GM12864 (cell line): Measurements from ENCODE around the gene TRAPPC5.

Source experiments
- DNase-seq: peaks from one replicate; pipeline ENCODE4 v3.0.0-alpha.2; 2011; ENCODE audit warnings: low read depth
- H3K4me3 ChIP-seq: 2 replicates; pipeline ENCODE4 v1.5.1; 2011; ENCODE audit warnings: mild to moderate bottlenecking, low read depth, low read length, control low read depth
- TF ChIP-seq, protein P1 (sequence below): IDR thresholded peaks from 2 replicates; pipeline ENCODE4 v1.5.1; 2011; ENCODE audit warnings: low read depth, mild to moderate bottlenecking, moderate library complexity, low read length, control low read depth, inconsistent platforms; ENCODE audit errors: missing control alignments

TRAPPC5 gene

DNA sequence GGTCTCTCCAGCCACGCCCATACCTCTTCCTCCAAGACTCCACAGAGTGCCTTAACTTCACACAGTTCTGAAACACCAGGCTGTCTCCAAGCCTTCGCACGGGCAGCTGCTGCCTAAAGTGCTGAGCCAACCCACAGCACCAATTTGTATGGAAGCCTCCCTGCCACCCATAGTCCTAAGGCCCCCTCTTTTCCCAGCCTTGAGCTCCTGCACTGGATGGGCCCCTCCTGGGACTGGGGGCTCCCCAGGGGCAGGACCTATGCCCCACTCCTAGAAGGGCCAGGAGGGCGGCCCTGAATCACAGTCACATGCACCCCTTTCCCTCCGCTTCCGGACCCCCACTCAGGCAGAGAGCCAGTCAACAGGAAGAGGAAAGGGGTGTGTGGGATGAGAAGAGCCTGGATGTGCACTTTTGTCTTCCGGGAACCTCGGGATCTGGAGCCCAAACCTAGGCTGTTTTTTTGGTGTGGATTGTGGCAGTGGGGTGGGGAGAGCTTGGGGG, 26.4 kb downstream of the TRAPPC5 start:
- TF ChIP-seq, protein P1, sequence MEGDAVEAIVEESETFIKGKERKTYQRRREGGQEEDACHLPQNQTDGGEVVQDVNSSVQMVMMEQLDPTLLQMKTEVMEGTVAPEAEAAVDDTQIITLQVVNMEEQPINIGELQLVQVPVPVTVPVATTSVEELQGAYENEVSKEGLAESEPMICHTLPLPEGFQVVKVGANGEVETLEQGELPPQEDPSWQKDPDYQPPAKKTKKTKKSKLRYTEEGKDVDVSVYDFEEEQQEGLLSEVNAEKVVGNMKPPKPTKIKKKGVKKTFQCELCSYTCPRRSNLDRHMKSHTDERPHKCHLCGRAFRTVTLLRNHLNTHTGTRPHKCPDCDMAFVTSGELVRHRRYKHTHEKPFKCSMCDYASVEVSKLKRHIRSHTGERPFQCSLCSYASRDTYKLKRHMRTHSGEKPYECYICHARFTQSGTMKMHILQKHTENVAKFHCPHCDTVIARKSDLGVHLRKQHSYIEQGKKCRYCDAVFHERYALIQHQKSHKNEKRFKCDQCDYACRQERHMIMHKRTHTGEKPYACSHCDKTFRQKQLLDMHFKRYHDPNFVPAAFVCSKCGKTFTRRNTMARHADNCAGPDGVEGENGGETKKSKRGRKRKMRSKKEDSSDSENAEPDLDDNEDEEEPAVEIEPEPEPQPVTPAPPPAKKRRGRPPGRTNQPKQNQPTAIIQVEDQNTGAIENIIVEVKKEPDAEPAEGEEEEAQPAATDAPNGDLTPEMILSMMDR: no peak
- DNase-seq: no peak
- no peak overlapping the region for H3K4me3 ChIP-seq

DNA sequence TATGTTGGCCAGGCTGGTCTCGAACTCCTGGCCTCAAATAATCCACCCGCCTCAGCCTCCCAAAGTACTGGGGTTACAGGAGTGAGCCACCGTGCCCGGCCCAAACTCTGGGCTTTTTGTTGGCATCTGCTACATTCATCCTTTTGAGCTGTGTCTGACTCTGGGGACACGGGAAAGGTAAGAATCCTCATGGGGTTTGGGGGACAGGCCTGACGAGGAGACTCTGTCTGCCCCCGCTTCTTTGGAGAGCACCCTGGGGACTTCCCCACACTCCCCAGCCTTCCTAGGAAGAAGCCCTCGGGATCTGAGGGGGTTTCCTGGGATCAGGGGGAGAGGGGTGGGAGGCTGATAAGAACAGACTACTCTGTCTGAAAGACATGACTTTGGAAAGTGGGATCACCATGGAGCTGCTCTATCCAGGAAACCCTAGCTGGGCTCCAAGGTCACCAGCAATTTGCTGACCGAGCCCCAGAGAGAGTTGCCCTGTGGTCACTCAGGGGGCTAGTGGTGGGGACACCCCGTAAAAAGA, 29.4 kb downstream of the TRAPPC5 start:
- H3K4me3 ChIP-seq: no peak overlapping the region
- TF ChIP-seq, protein P1: no peak
- DNase-seq: no peak

DNA sequence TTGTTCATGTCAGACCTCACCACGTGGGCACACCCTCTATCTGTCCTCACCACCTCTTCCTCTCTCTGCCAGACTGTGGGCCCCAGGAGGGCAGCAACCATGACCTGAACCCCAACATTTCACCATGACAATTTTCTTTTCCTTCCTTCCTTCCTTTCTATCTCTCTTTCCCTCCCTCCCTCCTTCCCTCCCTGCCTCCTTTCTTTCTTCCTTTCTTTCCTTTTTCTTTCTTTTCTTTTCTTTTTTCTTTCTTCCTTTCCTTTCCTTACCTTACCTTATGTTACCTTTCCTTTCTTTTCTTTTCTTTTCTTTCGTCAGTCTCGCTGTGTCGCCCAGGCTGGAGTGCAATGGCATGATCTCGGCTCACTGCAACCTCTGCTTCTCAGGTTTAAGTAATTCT, 30.0 kb downstream of the TRAPPC5 start:
- no peak overlapping the region for H3K4me3 ChIP-seq
- no peak for DNase-seq
- TF ChIP-seq, protein P1: no peak

DNA sequence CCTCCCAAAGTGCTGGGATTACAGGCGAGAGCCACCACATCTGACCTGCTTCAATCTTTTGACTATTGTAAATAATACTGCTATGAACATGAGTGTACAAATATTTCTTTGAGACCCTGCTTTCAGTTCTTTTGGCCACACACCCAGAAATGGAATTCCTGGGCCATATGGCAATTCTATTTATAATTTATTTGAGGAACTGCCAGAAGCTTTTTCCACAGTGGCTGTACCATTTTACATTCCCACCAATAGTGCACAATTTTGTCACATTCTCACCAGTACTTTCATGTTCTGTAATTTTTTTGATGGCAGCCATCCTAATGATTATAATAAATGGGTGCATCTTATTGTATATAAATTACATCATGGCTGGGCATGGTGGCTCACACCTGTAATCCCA, 35.0 kb downstream of the TRAPPC5 start:
- H3K4me3 ChIP-seq: no peak overlapping the region
- TF ChIP-seq, protein P1: no peak
- no peak for DNase-seq

DNA sequence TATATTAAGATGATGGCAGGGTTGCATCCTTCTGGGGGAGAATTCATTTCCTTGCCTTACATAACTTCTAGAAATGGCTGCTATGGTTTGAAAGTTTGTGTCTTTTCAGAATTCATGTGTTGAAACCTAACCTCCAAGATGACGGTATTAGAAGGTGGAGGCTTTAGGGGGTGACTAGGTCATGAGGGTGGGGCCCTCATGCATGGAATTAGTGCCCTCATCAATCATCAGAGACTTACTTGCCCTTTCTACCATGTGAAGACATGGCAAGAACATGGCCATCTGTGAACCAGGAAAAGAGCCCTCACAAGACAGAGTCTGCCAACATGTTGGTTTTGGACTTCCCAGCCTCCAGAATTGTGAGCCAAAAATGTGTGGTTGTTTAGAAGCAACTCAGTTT, 36.1 kb downstream of the TRAPPC5 start:
- H3K4me3 ChIP-seq: no peak overlapping the region
- TF ChIP-seq, protein P1: no peak
- no peak for DNase-seq

DNA sequence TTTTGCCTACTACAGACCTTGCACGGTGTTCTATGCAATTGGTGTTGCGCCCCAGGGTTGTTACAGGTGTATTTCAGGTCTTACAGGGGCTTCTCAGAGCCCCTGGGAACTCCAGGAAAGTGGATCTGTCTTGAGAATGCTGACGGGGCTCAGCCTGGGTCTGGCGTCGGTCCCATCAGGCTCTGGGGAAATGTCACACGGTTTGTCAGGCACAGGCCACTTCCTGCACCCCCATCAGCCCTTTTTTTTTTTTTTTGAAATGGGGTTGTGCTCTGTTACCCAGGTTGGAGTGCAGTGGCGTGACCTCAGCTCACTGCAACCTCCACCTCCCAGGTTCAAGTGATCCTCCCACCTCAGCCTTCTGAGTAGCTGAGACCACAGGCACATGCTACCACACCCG, 38.0 kb downstream of the TRAPPC5 start:
- DNase-seq: no peak
- TF ChIP-seq, protein P1: no peak

DNA sequence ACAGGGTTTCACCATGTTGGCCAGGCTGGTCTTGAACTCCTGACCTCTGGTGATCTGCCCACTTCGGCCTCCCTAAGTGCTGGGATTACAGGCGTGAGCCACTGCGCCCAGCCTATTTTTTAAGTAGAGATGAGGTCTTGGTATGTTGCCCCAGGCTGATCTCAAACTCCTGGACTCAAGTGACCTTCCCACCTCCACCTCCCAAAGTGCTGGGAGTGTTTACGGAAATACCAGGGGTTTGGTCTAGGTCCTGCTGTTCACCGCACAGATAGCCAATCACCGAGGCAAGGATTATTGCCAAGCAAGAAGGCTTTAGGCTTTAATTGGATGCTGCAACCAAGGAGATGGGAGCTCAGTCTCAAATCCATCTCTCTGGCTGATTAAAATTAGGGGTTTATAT, 39.7 kb downstream of the TRAPPC5 start:
- no peak overlapping the region for H3K4me3 ChIP-seq
- DNase-seq: no peak
- TF ChIP-seq, protein P1: no peak

More for the DNA sequence above, 38.0 kb downstream of the TRAPPC5 start:
- no peak overlapping the region for H3K4me3 ChIP-seq
